HTERT RPE-1 (cell line): ENCODE measurements around the gene MMP8.

Source experiments
- in situ Hi-C: fragments of 300-500 bp; cut with MboI; formaldehyde crosslinking; loops from 4 replicates; pipeline ENCODE4 v1.14.3; 2020; ENCODE audit warnings: low sequenced_read_pairs

MMP8 gene

DNA sequence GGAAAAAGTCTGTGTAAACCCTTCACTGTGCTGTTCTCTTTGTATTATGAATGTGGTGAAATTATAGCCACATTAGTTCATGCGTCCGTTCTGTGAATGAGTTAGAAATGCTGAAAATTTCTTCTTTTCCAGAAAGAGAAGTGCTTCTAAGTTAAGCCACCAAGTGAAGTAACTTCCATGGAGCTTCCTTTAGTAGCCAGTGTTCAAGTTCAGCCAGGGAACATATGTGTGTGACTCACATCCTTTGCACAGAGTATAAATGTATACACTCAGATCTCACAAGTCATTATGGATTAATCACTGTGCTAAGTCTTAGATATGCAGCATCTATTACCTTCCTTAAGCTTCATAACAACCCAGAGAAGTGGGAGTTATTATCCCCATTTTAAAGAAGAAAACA lies 3.1 kb upstream of the MMP8 start:
- in situ Hi-C loops: no loop called here

DNA sequence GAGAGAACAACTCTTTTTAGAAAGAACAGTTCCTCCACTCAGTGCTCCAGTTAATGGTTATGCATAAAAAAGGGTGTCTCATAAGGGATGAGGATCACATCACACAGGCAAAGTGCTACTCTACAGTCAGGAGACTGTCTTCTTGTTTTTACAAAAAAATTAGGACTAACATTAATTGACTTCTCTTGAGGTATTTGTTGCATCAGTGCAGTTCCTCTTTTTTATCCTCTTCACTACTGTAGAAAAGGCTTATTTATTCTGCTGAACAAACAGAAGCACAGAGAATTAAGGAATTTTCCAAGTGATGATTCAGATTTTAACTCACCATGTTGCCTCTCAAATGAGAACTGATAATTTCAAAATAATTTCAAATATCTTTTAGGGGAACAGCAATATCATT lies 1.9 kb downstream of the MMP8 start:
- in situ Hi-C loops: no loop called here

DNA sequence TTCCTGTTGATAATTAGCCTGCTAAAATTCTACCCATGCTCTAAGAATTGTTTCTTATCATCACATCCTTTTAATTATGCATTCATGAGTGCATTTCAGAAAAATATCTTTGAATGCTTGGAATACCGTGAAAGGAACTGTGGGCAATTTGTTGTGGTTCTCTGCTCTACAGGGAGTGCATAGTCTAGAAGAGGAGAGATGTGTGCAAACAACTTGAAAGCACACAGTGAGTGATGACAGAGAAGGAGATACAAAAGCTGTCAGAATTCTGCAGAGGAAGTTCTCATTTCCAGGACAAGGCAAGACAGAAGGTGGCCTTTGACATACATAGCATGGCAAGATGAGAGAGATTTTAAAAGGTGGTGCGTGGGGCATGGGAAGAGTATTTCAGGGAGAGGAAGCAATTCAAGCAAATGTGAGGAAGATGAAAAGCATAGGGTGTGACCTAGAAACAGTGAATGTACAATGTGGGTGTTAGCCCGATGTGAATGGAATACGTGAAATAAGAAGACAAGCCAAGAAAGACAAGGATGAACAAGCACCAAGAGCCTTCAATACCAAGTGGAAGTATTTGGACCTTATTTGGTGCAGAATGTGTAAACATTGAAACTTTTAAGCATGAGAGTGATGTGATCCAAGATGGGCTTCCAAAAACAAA lies 5.0 kb downstream of the MMP8 start:
- in situ Hi-C loops: no loop called here

DNA sequence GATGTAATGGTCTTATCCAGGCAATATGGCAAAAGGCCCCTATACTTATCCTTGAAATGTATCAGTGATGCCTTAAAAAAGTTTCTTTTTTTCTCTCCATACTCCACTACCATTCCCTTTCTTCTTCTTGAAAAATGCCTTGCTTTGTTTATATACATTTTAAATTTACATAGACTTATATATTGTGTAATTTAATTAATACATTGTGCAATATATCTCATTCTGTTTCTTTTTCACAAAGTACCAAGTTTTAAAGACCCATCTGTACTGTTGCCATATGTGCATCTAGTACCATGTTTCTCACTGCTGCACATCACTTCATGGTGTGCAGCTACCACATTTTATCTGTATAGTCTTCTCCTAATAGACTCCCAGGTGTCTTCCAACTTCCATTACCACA lies 7.5 kb downstream of the MMP8 start:
- in situ Hi-C loops: no loop called here

DNA sequence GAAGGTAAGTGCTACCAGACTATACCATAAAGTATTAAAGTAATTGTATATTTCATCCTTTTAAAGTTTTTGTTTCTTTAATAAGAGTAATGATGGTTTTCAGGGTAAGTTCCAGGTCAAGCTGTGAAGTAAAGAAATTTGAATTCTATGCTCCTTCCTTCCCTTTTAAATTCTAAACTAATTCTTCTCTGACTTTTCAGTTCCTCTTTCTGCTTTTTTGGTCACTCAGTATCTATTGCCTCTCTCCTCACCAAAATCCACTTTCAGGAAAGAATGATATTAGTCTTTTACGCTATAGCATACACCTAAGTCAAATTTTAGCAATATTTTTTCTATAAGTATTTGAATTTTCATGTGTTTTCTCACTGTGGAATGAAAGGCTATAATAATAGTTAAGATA lies 8.2 kb downstream of the MMP8 start:
- in situ Hi-C loops: no loop called here

DNA sequence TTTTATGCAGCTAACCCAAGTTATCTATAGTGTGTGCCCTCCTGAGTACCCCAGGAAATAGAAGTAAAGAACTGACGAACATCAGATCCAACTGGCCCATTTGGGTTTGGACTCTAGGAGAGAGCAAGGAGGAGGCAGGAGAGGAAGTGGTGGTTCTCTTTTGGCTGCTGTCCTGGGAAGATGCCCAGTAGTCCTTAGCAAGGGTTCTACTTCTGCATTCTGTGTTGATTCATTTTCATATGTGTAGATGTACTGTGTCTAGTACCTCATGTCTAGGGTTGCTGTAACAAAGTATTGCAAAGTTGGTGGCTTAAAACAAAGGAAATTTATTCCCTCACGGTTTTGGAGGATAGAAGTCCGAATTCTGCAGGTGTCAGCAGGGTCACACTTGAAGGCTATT lies 12.6 kb downstream of the MMP8 start:
- in situ Hi-C loops: no loop called here

DNA sequence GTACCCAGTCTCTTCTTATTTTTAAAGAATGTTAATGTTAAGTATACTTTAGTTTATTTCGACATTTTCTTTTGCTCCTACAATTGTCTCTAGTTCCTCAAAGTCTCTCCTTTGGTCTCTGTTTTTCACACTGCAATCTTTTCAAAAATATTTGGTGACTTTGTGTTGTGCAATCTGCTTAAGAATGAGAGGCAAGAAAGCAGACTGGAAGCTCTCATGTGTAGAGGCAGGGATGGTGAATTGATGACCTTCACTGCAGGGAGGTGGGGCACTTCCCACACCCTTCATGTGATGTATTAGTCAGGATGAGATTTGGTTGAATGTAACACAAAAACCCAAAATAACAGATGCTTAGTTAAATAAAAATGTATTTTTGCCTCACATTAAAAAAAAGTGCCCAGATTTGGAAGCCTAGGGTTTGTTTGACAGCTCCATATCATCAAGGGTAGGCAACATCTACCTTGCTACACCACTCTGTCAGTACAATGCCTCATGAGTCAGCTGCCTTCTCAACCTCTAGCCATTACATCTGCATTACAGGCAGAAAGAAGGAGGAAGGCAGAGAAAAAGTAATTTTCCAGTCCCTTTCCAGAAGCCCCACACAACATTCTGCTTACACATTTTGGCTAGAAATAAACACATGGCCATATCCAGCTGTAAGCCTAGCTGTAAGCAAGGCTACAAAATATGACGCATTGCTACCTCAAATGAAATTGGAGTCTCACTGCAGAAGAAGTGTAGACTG lies 15.4 kb downstream of the MMP8 start:
- in situ Hi-C loops: no loop called here

DNA sequence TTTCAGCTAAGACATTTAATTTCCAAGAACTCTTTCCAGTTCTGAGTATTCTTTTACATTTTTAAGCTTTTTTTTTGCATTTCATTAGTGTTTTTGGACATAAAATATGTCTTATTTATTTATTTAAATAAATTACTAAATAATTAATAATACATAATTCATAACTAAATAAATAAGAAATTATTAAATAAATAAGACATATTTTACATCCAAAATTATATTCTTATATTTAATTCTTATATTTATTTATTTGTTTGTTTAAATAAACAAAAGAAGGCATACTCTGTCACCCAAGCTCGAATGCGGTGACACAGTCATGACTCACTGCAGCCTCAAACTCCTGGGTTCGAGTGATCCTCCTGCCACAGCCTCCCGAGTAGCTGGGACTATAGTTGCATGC lies 16.1 kb downstream of the MMP8 start:
- in situ Hi-C loops: no loop called here

DNA sequence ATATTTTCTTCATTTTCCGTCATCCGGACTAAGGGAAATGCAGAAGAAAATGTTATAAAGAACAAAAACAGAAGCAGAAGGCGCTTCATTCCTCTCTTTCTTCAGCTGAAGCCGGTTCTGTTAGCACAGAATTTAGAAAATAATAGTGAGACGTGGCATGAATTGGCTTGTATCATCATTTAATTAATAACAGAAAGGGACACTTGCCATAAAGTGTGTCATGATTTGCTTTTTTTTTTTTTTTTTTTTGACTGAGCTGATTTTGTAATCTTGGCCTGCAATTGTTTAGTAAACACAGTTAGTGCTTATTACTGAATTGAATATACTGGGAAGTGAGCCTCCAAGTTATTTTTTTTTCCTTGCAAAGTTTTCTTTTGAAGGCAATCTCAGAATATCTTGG lies 19.1 kb downstream of the MMP8 start, which contains the start of gene MMP27:
Gene MMP27, minus strand, starts transcription at position 144 of the 400 bp plus-strand sequence. Its CDS starts 55 bp downstream, at position 89.
- in situ Hi-C loops: no loop called here

DNA sequence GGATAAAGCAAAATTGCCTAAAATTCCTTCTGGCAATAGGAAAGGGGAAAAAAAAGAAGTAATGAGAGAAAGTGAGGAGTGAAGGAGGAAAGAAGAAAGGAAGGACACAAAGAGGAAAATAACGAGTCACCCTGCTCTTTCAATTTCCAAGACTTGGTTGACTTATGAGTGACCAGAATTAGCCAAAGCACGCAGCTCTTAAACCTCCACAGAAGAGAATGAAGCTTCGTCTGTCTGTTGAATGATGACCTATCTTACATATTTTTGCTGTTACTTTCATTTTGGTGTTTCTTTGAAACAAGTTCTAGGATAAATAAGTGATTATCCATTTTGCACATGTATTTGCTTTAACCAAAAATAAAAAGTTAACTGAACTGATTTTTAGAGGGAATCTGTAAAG lies 19.9 kb downstream of the MMP8 start:
- in situ Hi-C loops: no loop called here

DNA sequence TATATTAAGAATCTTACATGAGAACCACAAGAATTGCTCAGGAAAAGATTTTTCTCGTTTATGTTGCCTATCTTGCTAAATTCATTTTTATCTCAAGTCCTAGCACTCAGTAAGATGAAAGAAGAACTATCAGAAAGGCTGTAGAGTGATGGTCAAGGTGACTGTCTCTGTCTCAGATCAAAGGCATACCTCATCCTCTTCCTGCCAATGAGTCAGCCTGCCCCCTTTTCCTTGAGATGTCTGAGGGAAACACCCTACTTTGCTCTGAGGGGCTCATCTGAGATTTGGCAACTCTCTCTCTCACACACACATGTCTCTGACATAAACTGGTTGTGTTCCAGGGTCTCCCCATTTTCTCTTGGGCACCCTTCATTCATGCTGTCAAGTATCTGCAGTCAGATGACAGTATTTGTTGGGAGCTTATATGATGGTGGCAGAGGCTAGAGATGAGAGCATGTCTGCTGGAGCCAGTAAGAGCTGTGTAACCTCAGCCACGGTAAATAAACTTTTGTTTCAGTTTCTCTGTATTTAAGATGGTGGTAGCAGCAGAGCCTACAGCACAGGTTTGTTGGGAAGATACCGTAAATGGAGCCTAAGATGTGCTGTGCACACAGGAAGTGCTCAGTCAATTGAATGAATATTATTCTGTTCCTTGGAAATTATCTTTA lies 20.8 kb downstream of the MMP8 start:
- in situ Hi-C loops: no loop called here

DNA sequence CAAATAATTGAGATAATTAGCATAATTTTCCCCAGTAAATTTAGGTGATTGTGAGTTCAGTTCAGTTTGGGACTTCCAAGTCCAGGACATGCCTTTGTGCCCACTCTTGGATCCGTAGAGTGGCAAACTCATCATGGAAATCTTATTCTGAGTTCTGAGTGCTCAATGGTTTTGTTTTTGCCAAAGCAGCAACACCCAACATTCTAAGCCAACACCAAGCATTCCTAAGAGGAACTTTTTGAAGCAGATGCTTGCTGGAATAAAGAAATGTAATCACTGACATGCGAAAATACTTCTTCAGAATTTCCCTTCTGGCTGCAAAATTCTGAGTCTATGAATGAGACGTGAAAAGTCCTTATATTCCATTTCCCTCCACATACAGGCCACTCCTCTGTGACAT lies 29.6 kb downstream of the MMP8 start:
- in situ Hi-C loops: no loop called here

DNA sequence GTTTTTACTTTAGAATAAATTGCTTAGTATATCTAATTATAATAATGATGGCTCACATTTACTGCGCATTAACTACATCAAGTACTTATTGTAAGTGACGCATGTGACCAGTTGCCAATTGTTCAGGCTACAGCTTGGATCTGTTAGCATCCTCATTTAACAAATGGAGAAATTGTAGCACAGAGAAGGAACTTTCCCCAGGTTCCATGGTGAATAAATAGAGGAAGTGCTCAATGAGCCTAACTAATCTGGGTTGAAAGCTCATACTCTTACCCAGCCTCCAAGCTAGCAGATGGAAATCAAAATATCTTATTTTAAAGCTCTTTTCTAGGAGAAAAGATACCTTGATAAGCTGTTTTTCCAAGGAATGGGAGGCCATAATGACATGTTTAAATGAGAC lies 39.0 kb downstream of the MMP8 start:
- in situ Hi-C loops: no loop called here

DNA sequence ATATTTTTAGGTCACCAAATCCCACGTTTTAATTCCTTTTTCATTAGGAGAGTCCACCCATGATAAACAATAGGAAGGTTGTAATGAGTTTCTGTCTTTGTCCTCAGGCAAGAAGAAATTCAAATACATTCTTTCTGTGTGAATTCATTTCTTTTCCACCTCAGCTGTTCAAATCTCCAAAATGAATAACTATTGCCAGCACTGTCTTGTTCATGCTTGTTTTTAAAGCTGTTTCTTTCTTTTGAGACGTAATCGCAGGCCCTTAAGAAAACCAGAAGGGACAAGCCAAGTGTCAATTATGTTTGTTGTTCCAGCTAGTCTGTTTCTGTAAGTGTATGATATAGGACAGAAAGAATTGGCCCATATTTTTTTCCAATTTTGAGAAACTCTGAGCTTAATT lies 39.4 kb downstream of the MMP8 start:
- in situ Hi-C loops: no loop called here

DNA sequence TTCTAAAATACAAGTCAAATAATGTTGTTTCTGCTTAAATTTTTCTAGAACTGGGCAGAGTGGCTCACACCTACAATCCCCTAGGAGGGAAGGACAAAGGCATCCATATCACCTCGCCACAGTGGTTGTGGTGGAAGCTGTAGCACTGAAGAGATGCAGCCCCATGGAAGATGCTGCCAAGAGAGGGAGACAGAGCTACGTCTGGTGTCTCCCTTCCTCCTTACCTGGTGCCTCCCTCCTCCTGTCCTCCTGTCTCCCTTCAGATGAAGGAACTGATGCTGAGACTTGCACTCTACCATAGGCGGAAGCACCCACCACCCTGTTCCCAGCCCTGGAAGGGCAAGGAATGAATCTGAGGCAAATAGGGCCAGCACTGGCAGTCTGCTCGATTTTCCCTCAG lies 41.5 kb downstream of the MMP8 start:
- in situ Hi-C loops: no loop called here

DNA sequence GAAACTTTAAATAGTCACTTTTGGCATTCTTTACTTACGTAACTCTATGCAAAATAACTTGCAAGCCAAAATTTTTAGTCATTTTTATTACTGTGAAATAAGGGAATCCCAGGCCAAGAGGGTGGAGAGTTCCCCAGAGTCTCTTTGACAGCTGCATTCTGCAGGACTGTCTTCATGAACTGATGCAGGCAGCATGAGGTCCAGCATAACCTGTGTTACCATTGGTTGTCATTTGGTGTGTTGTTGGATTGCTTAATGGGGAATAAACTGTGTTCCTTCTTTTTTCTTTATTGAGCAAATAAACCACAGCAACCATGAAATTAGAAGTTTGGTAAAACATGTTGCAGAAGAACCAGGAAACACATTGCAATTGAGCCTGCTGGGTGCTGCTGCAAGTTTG lies 43.8 kb downstream of the MMP8 start:
- in situ Hi-C loops: no loop called here

DNA sequence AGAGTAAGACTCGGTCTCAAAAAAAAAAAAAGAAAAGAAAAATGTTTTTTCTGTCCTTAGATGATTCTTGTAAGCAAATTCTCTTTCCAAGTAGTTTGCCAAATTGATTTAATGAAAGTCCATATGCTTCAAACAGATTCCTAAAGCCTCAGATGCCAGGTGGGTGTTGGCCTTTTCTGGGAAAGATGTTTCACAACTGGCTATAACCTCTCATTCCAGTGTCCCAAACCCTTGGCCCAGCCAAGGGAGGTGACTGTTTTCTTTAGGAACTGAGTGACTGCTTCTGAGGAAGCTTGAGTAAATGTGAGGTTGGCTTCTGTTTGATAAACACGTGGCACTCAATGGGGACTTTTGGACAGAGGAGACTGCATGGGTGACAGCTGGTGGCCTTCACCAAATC lies 46.7 kb downstream of the MMP8 start:
- in situ Hi-C loops: no loop called here

DNA sequence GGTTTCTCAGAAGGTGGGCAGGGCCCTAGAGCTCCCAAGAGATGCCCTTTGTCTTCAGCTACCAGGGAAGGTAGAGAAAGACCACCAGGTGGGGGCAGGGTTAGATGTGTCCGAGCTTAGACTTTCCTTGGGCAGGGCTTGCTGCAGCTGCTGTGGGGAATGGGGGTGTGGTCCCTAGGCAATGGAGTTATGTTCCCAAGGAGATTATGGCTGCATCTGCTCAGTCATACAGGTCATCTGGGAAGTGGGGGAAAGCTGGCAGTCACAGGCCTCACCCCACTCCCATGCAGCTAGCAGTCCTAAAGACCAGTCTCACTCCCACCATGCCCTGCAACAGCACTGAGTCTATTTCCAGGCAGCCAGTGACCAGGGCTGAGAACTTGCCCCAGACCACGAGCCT lies 48.7 kb downstream of the MMP8 start:
- in situ Hi-C loops: no loop called here

DNA sequence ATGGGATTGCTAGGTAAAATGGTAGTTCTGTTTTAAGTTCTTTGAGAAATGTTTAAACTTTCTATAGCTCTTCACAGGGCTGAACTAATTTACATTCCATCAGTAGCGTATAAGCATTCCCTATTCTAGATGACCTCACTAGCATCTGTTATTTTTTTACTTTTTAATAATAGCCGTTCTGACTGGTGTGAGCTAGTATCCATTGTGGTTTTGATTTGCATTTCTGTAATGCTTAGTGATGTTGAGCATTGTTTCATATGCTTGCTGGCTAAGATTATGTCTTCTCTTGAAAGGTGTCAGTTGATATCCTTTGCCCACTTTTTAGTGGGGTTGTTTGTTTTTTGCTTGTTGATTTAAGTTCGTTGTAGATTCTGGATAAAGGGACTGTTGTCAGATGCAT lies 55.1 kb downstream of the MMP8 start:
- in situ Hi-C loops: no loop called here

DNA sequence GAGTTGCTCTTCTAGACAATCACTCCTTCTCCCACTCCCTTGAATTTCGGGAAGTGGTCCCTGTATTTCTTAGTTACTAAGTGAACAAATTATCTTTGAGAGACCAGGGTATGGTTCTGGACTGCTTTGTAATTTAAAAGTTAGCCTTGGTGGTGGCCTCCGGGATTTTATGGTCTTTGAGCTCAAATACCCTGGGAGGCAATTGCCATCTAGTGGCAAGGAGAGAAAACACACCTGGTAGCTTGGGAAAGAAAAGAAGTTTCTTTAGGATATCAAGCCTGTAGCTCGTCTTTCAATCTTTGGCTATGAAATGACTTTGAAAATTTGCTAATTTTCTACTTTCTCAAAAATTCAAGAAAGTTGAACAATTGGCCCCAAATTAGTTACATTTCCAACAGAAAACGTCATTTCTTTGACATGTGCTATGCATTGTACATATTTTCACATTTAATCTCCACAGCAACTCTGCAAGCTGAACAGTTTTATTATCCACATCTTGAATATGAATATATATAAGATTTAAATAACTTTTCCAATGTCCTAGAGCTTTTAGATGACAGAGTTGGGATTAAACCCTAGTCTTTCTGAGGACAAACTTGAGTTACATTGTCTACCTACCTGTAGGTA lies 58.3 kb downstream of the MMP8 start:
- in situ Hi-C loops: no loop called here

DNA sequence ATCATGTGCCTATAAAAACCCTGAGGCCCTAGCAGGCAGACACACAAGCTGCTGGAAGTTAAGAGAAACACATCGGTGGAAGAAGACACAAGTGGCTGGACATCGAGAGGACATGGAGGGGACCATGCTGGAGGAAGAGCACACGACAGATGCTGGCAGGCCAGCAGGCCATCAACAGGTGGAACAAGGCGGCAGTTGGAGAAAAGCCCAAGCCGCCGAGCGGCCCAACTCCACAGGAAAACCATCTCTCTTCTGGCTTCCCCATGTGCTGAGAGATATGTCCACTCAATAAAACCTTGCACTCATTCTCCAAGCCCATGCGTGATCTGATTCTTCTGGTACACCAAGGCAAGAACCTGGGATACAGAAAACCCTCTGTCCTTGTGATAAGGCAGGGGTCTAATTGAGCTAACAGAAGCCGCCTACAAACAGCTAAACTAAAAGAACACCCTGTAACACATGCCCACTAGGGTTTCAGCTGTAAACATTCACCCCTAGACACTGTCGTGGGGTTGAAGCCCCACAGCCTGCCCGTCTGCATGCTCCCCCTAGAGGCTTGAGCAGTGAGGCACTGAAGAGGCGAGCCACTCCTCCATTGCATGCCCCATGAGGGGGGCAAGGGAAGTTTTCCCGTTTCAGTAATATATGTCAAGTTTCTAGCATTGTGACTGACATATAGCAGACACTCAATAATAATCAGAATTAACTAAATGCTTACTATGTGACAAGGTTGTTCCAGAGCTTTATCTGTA lies 60.6 kb downstream of the MMP8 start:
- in situ Hi-C loops: no loop called here
